ENCODE measurements around the gene MYOF.
"Not testable (repeated sequence)": the region's sequence is repeated elsewhere in the genome, so short reads cannot be mapped to it uniquely, and the experiment has no call there.

The MYOF gene

GRCh38 chr10:93422118-93422517 is 60.0 kb downstream of the MYOF start:
- no CpG with 5 or more reads among the region's 4 CpGs for WGBS (ENCODE audit: extremely low coverage, insufficient coverage, insufficient read length)
- H4K8ac ChIP-seq (ENCODE audit: low read depth, low read length): peak overlapping the region; percentile 51
- peak overlapping the region; percentile 32 for H4K91ac ChIP-seq (ENCODE audit: low read depth, low read length)
- peak overlapping the region; percentile 50 for H3K27ac ChIP-seq (ENCODE audit: low read depth, low read length)
- H2BK120ac ChIP-seq (ENCODE audit: insufficient read depth, low read length, poor library complexity): peak overlapping the region; percentile 82
- no peaks in the 10 kb centered on the region for H3K79me2 ChIP-seq (ENCODE audit: control insufficient read depth, insufficient read depth, low read length, poor library complexity)
- H3K18ac ChIP-seq (ENCODE audit: low read length): peak overlapping the region; percentile 85
- no peak overlapping the region for H3K23ac ChIP-seq (ENCODE audit: low read length)
- H3K27me3 ChIP-seq (ENCODE audit: insufficient read depth, low read length): no peaks in the 10 kb centered on the region
- H2AFZ ChIP-seq (ENCODE audit: insufficient read depth, low read length, poor library complexity): no peak overlapping the region
- H4K12ac ChIP-seq (ENCODE audit: low read depth, low read length): peak overlapping the region; percentile 76
- no peak overlapping the region for H3K4me3 ChIP-seq (ENCODE audit: low read depth, low read length)
- no peak overlapping the region for H3K4ac ChIP-seq (ENCODE audit: low read depth, low read length)
- H2AK5ac ChIP-seq (ENCODE audit: low read length): peak overlapping the region; percentile 77
- H3K36me3 ChIP-seq (ENCODE audit: control insufficient read depth in 1 of 2, insufficient read depth in 2 of 2, low read length in 2 of 2): peaks cover 18 to 19% of the 10 kb centered on the region in 2 experiments
- H3K79me1 ChIP-seq (ENCODE audit: low read length): peaks cover 15% of the 10 kb centered on the region
- H3K4me1 ChIP-seq (ENCODE audit: control insufficient read depth in 1 of 2, insufficient read depth in 2 of 2, low read length in 2 of 2): peaks cover 9 to 28% of the 10 kb centered on the region in 2 experiments
- no peaks in the 10 kb centered on the region for H3K9me3 ChIP-seq (ENCODE audit: insufficient read depth, low read depth, low read length)
- peak overlapping the region; percentile 35 for H3K14ac ChIP-seq (ENCODE audit: low read length)
- H2BK12ac ChIP-seq (ENCODE audit: low read length): peak overlapping the region; percentile 61
- H3K4me2 ChIP-seq (ENCODE audit: low read length): no peak overlapping the region
- peak overlapping the region; percentile 58 for H2BK5ac ChIP-seq (ENCODE audit: low read depth, low read length, poor library complexity)
- no peak for DNase-seq
- H3K9ac ChIP-seq (ENCODE audit: low read length): no peak overlapping the region

- Histone ChIP-seq H2BK12ac (ENCODE audit: low read length) (peak overlapping the region; percentile 10), H4K12ac (ENCODE audit: low read depth, low read length) (no peak overlapping the region), H3K79me2 (ENCODE audit: control insufficient read depth, insufficient read depth, low read length, poor library complexity) (no peaks in the 10 kb centered on the region), H3K27me3 (ENCODE audit: insufficient read depth, low read length) (no peaks in the 10 kb centered on the region), H3K79me1 (ENCODE audit: low read length) (peaks cover 15% of the 10 kb centered on the region), H3K4me3 (ENCODE audit: low read depth, low read length) (no peak overlapping the region), H4K91ac (ENCODE audit: low read depth, low read length) (no peak overlapping the region), H3K14ac (ENCODE audit: low read length) (no peak overlapping the region), H3K4me1 (ENCODE audit: control insufficient read depth in 1 of 2, insufficient read depth in 2 of 2, low read length in 2 of 2) (peaks cover 9 to 32% of the 10 kb centered on the region in 2 experiments), H3K36me3 (ENCODE audit: control insufficient read depth in 1 of 2, insufficient read depth in 2 of 2, low read length in 2 of 2) (peaks cover 18 to 22% of the 10 kb centered on the region in 2 experiments), H3K9me3 (ENCODE audit: insufficient read depth, low read depth, low read length) (no peaks in the 10 kb centered on the region), H2AK5ac (ENCODE audit: low read length) (no peak overlapping the region), H2BK5ac (ENCODE audit: low read depth, low read length, poor library complexity) (no peak overlapping the region), H4K8ac (ENCODE audit: low read depth, low read length) (no peak overlapping the region), H3K18ac (ENCODE audit: low read length) (no peak overlapping the region), H3K9ac (ENCODE audit: low read length) (no peak overlapping the region), H2AFZ (ENCODE audit: insufficient read depth, low read length, poor library complexity) (no peak overlapping the region), H3K4me2 (ENCODE audit: low read length) (no peak overlapping the region), H3K4ac (ENCODE audit: low read depth, low read length) (no peak overlapping the region), H3K23ac (ENCODE audit: low read length) (no peak overlapping the region), H2BK120ac (ENCODE audit: insufficient read depth, low read length, poor library complexity) (no peak overlapping the region), H3K27ac (ENCODE audit: low read depth, low read length) (peak overlapping the region; percentile 2)
- DNase-seq: peak in 1 of 2 donors; percentile 18
- WGBS (ENCODE audit: extremely low coverage, insufficient coverage, insufficient read length): no CpG with 5 or more reads among the region's 6 CpGs
These were observed 60.9 kb downstream of the MYOF start for GRCh38 chr10:93420944-93421825.

- no CpG with 5 or more reads among the region's 5 CpGs for WGBS (ENCODE audit: extremely low coverage, insufficient coverage, insufficient read length)
- Histone ChIP-seq H3K23ac (ENCODE audit: low read length) (no peak overlapping the region), H3K9me3 (ENCODE audit: insufficient read depth, low read depth, low read length) (no peaks in the 10 kb centered on the region), H2AK5ac (ENCODE audit: low read length) (no peak overlapping the region), H3K4me3 (ENCODE audit: low read depth, low read length) (no peak overlapping the region), H3K27ac (ENCODE audit: low read depth, low read length) (peak overlapping the region; percentile 27), H3K4me2 (ENCODE audit: low read length) (no peak overlapping the region), H3K79me1 (ENCODE audit: low read length) (peaks cover 16% of the 10 kb centered on the region), H4K8ac (ENCODE audit: low read depth, low read length) (no peak overlapping the region), H2BK120ac (ENCODE audit: insufficient read depth, low read length, poor library complexity) (no peak overlapping the region), H3K18ac (ENCODE audit: low read length) (no peak overlapping the region), H3K79me2 (ENCODE audit: control insufficient read depth, insufficient read depth, low read length, poor library complexity) (no peaks in the 10 kb centered on the region), H3K4ac (ENCODE audit: low read depth, low read length) (no peak overlapping the region), H3K27me3 (ENCODE audit: insufficient read depth, low read length) (no peaks in the 10 kb centered on the region), H3K9ac (ENCODE audit: low read length) (no peak overlapping the region), H4K12ac (ENCODE audit: low read depth, low read length) (no peak overlapping the region), H3K4me1 (ENCODE audit: control insufficient read depth in 1 of 2, insufficient read depth in 2 of 2, low read length in 2 of 2) (peaks cover 9 to 35% of the 10 kb centered on the region in 2 experiments), H2BK5ac (ENCODE audit: low read depth, low read length, poor library complexity) (no peak overlapping the region), H3K36me3 (ENCODE audit: control insufficient read depth in 1 of 2, insufficient read depth in 2 of 2, low read length in 2 of 2) (peaks cover 8 to 11% of the 10 kb centered on the region in 2 experiments), H2AFZ (ENCODE audit: insufficient read depth, low read length, poor library complexity) (no peak overlapping the region), H4K91ac (ENCODE audit: low read depth, low read length) (no peak overlapping the region), H3K14ac (ENCODE audit: low read length) (no peak overlapping the region), H2BK12ac (ENCODE audit: low read length) (no peak overlapping the region)
- peak in 1 of 2 donors; percentile 47 for DNase-seq
These were observed 62.0 kb downstream of the MYOF start for GRCh38 chr10:93420091-93420490.

- not testable (repeated sequence) for H3K27me3 ChIP-seq (ENCODE audit: insufficient read depth, low read length); H3K18ac ChIP-seq (ENCODE audit: low read length); DNase-seq; H2AFZ ChIP-seq (ENCODE audit: insufficient read depth, low read length, poor library complexity); H2BK5ac ChIP-seq (ENCODE audit: low read depth, low read length, poor library complexity); H3K36me3 ChIP-seq (ENCODE audit: control insufficient read depth in 1 of 2, insufficient read depth in 2 of 2, low read length in 2 of 2); H4K12ac ChIP-seq (ENCODE audit: low read depth, low read length); H3K4ac ChIP-seq (ENCODE audit: low read depth, low read length); H3K4me3 ChIP-seq (ENCODE audit: low read depth, low read length); H3K14ac ChIP-seq (ENCODE audit: low read length); H3K4me2 ChIP-seq (ENCODE audit: low read length); H3K79me2 ChIP-seq (ENCODE audit: control insufficient read depth, insufficient read depth, low read length, poor library complexity); H3K9ac ChIP-seq (ENCODE audit: low read length); H2AK5ac ChIP-seq (ENCODE audit: low read length); H3K9me3 ChIP-seq (ENCODE audit: insufficient read depth, low read depth, low read length); H3K23ac ChIP-seq (ENCODE audit: low read length)
- Histone ChIP-seq H4K8ac (ENCODE audit: low read depth, low read length) (peak overlapping the region; percentile 29), H3K27ac (ENCODE audit: low read depth, low read length) (peak overlapping the region; percentile 62), H3K4me1 (ENCODE audit: control insufficient read depth in 1 of 2, insufficient read depth in 2 of 2, low read length in 2 of 2) (peaks cover 9 to 35% of the 10 kb centered on the region in 2 experiments), H2BK120ac (ENCODE audit: insufficient read depth, low read length, poor library complexity) (peak overlapping the region; percentile 13), H2BK12ac (ENCODE audit: low read length) (peak overlapping the region; percentile 8), H3K79me1 (ENCODE audit: low read length) (peaks cover 19% of the 10 kb centered on the region), H4K91ac (ENCODE audit: low read depth, low read length) (peak overlapping the region; percentile 17)
- WGBS (ENCODE audit: extremely low coverage, insufficient coverage, insufficient read length): no CpG with 5 or more reads among the region's 8 CpGs
These were observed 63.1 kb downstream of the MYOF start for GRCh38 chr10:93419016-93419415.

Measured in trophoblast cell (in vitro differentiated cells and primary cell).